IPS-18c (cell line): ENCODE results near the gene DMD.
"Not testable (repeated sequence)": the region's sequence is repeated elsewhere in the genome, so short reads cannot be mapped to it uniquely, and the experiment has no call there.

Source experiments
- H3K4me3 ChIP-seq: 2 replicates; pipeline ENCODE4 v1.7.0; 2013; ENCODE audit warnings: low read depth, mild to moderate bottlenecking, low read length, moderate library complexity; ENCODE audit not compliant: insufficient read depth
- H3K9me3 ChIP-seq: one replicate; pipeline ENCODE4 v1.6.1; 2013; ENCODE audit warnings: mild to moderate bottlenecking, low read length, moderate library complexity; ENCODE audit not compliant: control insufficient read depth, insufficient read depth

DMD gene

DNA sequence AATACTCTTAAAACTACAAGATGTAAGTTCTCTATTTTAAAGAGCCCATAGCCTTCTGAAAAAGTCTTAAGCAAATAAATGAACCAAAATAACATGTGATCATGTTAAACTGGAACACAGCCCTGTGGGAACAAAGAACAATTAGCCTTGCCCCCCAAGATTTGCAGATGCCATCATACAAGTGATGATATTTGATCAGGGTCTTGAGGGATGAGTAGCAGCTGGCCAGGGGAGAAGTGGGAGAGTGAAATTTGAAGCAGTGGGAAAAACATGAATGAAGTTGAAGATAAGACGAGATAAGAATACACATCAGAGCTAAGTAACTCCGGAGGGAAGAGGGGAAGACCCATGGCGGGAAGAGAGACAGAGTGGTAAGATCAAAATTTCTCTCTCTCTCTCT is 1689.4 kb downstream of the DMD start:
- H3K9me3 ChIP-seq = no peaks in the 10 kb centered on the region
- no peak overlapping the region for H3K4me3 ChIP-seq

DNA sequence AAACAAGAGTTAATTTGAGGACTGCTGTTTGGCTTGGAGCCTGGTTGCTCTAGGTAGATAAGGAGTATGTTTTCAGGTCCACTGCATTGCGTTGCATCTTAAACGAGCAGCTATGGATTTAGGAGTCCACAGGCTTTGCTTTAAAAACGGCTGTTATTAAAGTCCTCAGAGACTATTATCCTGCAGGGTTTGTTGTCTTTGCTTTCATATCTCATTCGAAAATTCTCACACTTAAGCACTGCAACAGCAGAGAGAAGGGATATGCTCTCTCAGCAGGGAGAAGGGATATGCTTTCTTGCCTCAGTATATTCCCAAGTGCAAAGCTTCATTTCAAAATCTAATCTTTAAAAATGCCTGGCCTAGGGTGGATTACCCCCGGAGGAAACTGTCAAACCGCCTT is 1694.8 kb downstream of the DMD start:
- H3K9me3 ChIP-seq = no peaks in the 10 kb centered on the region

DNA sequence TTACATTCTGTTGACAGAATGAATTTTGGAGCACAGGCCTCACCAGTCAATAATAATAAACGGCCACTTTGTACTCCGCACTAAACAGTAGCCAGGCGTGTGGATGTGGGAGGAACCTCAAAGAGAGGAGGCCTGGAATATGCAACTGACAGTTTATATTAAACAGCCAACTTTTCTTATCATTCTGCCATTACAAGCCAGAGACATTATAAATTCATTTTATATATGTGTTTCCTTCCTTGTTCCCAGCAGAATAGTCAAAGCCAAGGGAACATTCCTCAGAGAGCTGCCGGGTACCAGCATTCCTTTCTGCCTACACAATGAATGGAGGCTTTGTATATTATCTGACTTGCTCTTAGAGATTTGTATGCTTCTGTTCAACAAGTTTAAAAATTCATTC is 1703.0 kb downstream of the DMD start:
- Histone ChIP-seq H3K4me3 (no peak overlapping the region), H3K9me3 (peaks cover 2% of the 10 kb centered on the region)

More for the DNA sequence above, 1694.8 kb downstream of the DMD start:
- no peak overlapping the region for H3K4me3 ChIP-seq

DNA sequence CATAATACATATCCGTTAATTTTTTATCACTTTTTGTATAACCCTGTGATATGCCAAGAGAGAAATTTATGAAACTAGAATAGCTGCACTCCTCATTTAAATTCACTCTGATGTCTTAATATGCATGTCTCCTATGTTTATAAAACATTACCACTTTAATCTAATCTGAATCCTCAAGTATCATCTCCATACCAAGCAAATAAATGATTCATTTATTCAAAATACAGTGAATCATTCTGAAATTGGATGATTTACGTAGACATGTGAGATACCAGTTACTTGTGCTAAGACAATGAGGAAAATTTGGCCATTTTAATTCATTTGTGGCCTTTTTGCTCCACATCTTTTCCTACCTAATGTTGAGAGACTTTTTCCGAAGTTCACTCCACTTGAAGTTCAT is 1704.4 kb downstream of the DMD start:
- peaks cover 2% of the 10 kb centered on the region for H3K9me3 ChIP-seq
- no peak overlapping the region for H3K4me3 ChIP-seq

- H3K9me3 ChIP-seq = peaks cover 2% of the 10 kb centered on the region
- H3K4me3 ChIP-seq = no peak overlapping the region
Observed at GRCh38 chrX:31506360-31506759, 1705.0 kb downstream of the DMD start.

- Histone ChIP-seq H3K4me3 (no peak overlapping the region), H3K9me3 (no peaks in the 10 kb centered on the region)
Observed at GRCh38 chrX:31500921-31501320, 1710.4 kb downstream of the DMD start.

GRCh38 chrX:31499109-31499508 is 1712.2 kb downstream of the DMD start:
- no peaks in the 10 kb centered on the region for H3K9me3 ChIP-seq
- H3K4me3 ChIP-seq = no peak overlapping the region

GRCh38 chrX:31497086-31497485 is 1714.3 kb downstream of the DMD start:
- no peak overlapping the region for H3K4me3 ChIP-seq
- no peaks in the 10 kb centered on the region for H3K9me3 ChIP-seq

GRCh38 chrX:31487951-31488350 is 1723.4 kb downstream of the DMD start:
- no peaks in the 10 kb centered on the region for H3K9me3 ChIP-seq
- H3K4me3 ChIP-seq = no peak overlapping the region

GRCh38 chrX:31483336-31483735 is 1728.0 kb downstream of the DMD start:
- H3K4me3 ChIP-seq = no peak overlapping the region
- no peaks in the 10 kb centered on the region for H3K9me3 ChIP-seq

DNA sequence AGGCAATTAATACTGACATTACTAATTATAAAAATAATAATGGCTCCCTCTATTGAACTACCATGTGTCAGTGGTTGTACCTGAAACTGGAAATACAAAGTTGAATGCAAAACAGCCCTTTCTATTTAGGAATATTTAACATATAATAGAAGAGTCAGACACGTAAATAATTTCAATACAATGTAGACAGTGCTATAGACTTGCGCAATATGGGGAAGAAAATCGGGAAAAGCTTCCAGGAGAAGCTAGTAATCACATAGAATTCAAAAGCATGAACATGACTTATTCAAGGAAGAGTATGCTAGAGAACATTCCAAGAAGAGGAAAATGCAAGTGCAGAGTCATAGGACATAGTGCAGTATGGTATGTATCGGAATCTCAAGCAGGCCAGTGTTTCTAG is 1730.7 kb downstream of the DMD start:
- H3K9me3 ChIP-seq = no peaks in the 10 kb centered on the region

GRCh38 chrX:31471229-31471628 is 1740.1 kb downstream of the DMD start:
- no peak overlapping the region for H3K4me3 ChIP-seq
- no peaks in the 10 kb centered on the region for H3K9me3 ChIP-seq

More for the DNA sequence above, 1730.7 kb downstream of the DMD start:
- H3K4me3 ChIP-seq = no peak overlapping the region

GRCh38 chrX:31470753-31471152 is 1740.6 kb downstream of the DMD start:
- not testable (repeated sequence) for H3K9me3 ChIP-seq, H3K4me3 ChIP-seq

DNA sequence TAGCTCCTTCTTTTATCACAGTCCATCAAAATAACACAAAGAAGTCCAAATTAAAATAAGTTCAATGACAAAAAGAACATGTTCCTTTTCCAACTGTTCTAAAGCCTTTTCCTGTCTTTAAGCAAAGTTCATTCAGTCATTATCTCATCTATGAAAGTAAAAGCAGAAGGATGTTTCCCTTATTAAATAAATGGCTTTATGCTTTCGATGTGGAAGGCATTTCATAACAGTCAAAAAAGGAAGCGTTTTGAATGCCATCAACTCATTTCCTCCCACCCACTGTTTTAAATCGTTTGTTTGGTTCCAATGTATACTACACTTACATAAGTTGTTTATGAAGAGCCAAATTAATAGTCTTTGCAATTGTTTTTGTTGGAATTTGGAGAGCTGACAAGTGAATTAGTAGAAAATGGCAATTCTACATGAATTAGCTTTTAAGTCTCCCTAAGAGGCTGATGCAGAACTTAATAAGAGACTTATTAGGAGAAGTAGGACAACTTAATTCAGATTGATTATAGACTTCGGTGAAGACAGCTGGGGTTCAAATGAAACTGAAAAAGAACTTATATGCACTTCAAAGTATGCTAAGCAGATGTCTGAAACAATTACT is 1746.9 kb downstream of the DMD start:
- Histone ChIP-seq H3K4me3 (no peak overlapping the region), H3K9me3 (no peaks in the 10 kb centered on the region)

DNA sequence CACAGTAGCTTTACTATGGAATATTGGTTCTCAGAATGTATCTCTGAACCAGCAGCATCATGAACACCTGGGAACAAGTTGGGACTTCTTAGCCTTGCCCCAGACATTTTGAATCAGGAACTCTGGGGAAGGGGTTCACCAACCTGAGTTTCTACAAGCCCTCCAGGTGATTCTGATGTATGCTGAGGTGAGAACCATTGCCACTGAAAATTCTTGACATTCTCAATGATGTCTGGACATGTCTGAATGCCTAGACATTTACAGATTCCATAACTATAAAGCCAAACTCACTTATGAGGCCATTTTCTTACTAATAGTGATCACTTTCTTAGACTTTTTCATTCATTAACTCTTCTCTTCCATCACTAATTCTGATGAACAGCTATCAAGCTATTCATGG is 1750.1 kb downstream of the DMD start:
- Histone ChIP-seq H3K4me3 (no peak overlapping the region), H3K9me3 (no peaks in the 10 kb centered on the region)

DNA sequence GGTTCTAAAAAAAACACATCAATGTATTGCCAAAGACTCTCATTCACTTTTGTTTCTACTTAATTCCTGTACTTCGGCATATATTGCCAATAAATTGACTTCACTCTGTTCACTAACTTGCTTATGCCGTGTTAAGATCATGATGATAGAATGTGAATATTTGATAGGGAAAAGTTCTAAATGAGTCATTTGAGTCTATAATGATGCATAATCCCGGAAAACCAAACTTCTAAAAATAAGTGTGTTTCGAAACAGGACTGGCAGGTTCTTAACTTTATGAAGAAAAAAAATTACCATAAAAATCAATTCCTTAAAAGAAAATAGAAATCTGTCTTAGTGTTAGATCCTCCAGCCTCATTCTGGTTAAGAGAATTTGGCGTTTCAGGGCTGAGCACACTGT is 1752.0 kb downstream of the DMD start:
- no peaks in the 10 kb centered on the region for H3K9me3 ChIP-seq

GRCh38 chrX:31449965-31450364 is 1761.4 kb downstream of the DMD start:
- Histone ChIP-seq H3K4me3 (no peak overlapping the region), H3K9me3 (no peaks in the 10 kb centered on the region)

More for the DNA sequence above, 1752.0 kb downstream of the DMD start:
- no peak overlapping the region for H3K4me3 ChIP-seq

GRCh38 chrX:31449081-31449480 is 1762.3 kb downstream of the DMD start:
- no peak overlapping the region for H3K4me3 ChIP-seq
- no peaks in the 10 kb centered on the region for H3K9me3 ChIP-seq

DNA sequence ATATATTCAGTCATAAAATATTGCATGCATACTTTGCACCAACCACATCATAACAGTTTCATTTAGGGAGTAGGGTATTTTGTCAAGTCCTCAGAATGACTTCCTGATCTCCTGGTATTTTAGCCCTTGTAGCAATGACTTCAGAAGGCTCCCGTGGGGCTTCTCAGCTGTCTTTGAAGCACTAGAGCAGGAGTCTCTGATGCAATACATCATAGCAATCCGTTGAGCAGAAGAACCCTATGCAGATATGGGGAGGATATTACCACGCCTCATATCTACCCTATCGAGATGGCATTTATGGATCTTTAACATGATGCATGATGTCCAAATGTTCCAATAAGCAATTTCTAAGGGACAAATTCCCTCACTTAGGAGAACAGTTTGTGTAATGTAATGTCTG is 1765.8 kb downstream of the DMD start:
- no peak overlapping the region for H3K4me3 ChIP-seq
- H3K9me3 ChIP-seq = no peaks in the 10 kb centered on the region
